H1 (cell line): ENCODE data around the gene MBNL2. TPM values are rescaled to one million over a fixed set of nuclear protein-coding genes. Genes with fewer than 3 reads are reported as not detected.

Source experiments
- RXRA ChIP-seq: IDR thresholded peaks from 2 replicates; pipeline ENCODE4 v1.6.1; 2011; ENCODE audit warnings: low read depth, mild to moderate bottlenecking, low read length, moderate library complexity; ENCODE audit not compliant: insufficient read depth
- polyA plus RNA-seq, 7 experiments: library from polyadenylated mRNA; depleted of rRNA in 3 of 7; stranded (reverse) in 5 of 7; unstranded in 2 of 7; fragments of >200 nt in 5 of 7; fragments of 200-250 nt in 2 of 7; gene quantifications; 1 replicate in 5 of 7; 2 replicates in 1 of 7; 4 replicates in 1 of 7; pipeline versions ENCODE4 v1.2.1 to v1.2.3, GENCODE V29; 2011 to 2013; ENCODE audit warnings: missing spikeins in 2 of 7, mixed read lengths in 2 of 7
- total RNA-seq: library from RNA; stranded (reverse); fragmentation: NEBNext Ultra II Directional; extraction: Animal tissue kit (Norgen Biotek cat#: 25700); gene quantifications from 2 replicates; pipeline ENCODE4 v1.2.1, GENCODE V29; 2021

MBNL2 gene
- total and polyA plus RNA-seq, 2 of the 8 experiments (the other 6 are each of a cell fraction or from before 2014, with no cell fraction given), result 1.0 to 2.6 TPM

DNA sequence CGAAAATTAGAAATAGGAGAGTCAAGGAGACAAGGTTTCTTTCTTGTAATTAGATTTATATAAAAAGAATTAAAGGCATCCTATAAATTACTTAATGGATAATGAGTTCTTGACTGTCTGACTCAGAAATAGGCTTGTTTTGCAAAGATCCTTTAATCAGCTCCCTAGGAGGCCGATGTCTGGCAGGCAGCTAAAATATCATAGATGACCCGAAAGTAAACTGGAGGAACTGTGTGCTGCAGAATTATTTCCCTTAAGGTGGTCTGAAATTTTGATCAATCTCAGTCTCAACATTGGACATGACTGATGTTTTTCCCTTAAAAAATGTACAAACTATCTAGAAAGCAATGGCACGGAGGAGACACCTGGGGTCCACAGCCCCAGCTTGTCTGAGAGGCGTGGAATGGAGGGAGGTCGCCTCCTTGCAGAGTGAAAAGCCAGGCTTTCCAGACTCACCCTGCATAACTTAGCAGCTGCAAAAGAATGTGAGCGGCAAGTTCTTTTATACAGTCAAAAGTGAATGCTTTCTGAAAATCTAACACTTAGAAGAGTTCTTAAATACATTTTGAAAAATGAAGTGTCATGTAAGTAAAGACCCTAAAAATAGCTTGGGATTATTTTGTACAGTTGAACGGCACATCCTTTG, 44.8 kb downstream of the MBNL2 start (continued):
- TF ChIP-seq RXRA, result no peak
